GM18909 (cell line): ENCODE results near the gene KIR3DL1.
"Not testable (repeated sequence)": the region's sequence is repeated elsewhere in the genome, so short reads cannot be mapped to it uniquely, and the experiment has no call there.

Experiments
- ATAC-seq: cut with Tn5 transposase; IDR thresholded peaks from one replicate; pipeline ENCODE4 v1.9.1; 2021; ENCODE audit warnings: mild to moderate bottlenecking; ENCODE audit not compliant: unreplicated experiment, poor library complexity

KIR3DL1 gene

GRCh38 chr19:54806516-54806838 is 9.8 kb upstream of the KIR3DL1 start:
- ATAC-seq = no peak

GRCh38 chr19:54814571-54814970 is 1.7 kb upstream of the KIR3DL1 start:
- not testable (repeated sequence) for ATAC-seq

DNA sequence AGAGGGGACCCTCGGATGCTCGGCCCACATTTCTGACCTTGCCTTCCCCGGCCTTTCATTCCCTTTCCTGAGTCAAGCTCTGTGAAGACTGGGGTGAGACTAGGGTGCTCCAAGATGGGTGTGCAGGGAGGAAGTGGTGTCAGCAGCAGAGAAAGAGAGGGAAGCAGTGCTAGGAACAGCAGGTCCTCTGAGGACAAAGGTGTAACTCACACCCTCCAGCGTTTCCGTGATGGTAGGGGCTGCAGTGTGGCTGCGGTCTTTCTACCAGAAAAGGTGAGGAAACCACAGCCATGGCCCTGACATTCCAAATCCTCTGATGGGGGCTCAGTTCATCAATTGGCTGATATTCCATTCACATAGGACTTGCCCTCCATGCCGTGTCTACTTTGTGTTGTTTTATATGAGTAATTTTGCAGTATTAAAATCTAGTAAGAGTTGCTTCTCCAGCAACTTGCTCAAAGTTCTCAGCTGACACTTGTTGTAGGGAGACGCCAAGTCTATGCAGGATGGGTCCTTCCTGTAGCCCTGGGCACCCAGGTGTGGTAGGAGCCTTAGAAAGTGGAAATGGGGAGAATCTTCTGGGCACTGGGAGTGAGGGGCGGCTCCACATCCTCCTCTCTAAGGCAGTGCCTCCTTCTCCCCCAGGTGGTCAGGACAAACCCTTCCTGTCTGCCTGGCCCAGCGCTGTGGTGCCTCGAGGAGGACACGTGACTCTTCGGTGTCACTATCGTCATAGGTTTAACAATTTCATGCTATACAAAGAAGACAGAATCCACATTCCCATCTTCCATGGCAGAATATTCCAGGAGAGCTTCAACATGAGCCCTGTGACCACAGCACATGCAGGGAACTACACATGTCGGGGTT is 1.6 kb downstream of the KIR3DL1 start:
- no peak for ATAC-seq

GRCh38 chr19:54824416-54824815 is 8.1 kb downstream of the KIR3DL1 start:
- ATAC-seq = not testable (repeated sequence)

- not testable (repeated sequence) for ATAC-seq
Measured at GRCh38 chr19:54825326-54825725, 9.1 kb downstream of the KIR3DL1 start.

GRCh38 chr19:54828064-54828463 is 11.8 kb downstream of the KIR3DL1 start:
- not testable (repeated sequence) for ATAC-seq

GRCh38 chr19:54832496-54832895 is 16.2 kb downstream of the KIR3DL1 start, which contains the start of gene KIR2DS4:
Gene KIR2DS4, plus strand, starts transcription at chr19:54832676.
- ATAC-seq = not testable (repeated sequence)

DNA sequence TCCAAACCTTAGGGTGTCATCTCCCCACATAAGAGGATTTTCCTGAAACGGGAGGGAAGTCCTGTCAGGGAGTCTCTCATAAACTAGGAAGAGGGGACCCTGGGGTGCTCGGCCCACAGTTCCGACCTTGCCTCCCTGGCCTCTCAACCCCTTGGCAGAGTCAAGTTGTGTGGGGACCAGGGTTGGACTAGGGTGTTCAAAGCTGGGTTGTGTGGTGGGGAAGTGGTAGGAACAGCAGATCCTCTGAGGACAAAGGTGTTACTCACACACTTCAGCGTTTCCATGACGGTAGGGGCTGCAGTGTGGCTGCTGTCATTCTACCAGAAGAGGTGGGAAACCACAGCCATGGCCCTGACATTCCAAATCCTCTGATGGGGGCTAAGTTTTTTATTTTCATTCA is 18.9 kb downstream of the KIR3DL1 start:
- ATAC-seq = not testable (repeated sequence)

GRCh38 chr19:54837522-54837921 is 21.3 kb downstream of the KIR3DL1 start:
- ATAC-seq = not testable (repeated sequence)

GRCh38 chr19:54843171-54843570 is 26.9 kb downstream of the KIR3DL1 start:
- ATAC-seq = not testable (repeated sequence)

GRCh38 chr19:54850061-54850640 is 33.9 kb downstream of the KIR3DL1 start, which contains the start of gene KIR3DL2:
Gene KIR3DL2, plus strand, starts transcription at chr19:54850443. Its CDS starts 33 bp downstream, at chr19:54850476.
- ATAC-seq = not testable (repeated sequence)

GRCh38 chr19:54850930-54851329 is 34.7 kb downstream of the KIR3DL1 start:
- no peak for ATAC-seq

- no peak for ATAC-seq
Measured at GRCh38 chr19:54851353-54851752, 35.1 kb downstream of the KIR3DL1 start.

GRCh38 chr19:54855241-54855640 is 39.0 kb downstream of the KIR3DL1 start:
- ATAC-seq = not testable (repeated sequence)

DNA sequence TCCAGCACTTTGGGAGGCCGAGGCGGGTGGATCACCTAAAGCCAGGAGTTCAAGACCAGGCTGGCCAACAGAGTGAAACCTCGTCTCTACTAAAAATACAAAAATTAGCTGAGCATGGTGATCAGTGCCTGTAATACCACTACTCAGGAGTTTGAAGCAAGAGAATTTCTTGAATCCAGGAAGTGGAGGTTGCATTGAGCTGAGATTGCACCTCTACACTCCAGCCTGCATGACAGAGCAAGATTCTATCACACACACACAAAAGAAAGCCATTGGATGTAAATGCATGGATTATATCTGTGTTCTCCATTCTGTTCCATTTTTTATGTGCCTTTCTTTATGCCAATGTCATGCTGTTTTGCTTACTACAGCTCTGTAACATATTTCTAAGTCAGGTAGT is 42.2 kb downstream of the KIR3DL1 start:
- ATAC-seq = not testable (repeated sequence)

GRCh38 chr19:54859421-54859820 is 43.2 kb downstream of the KIR3DL1 start:
- not testable (repeated sequence) for ATAC-seq

DNA sequence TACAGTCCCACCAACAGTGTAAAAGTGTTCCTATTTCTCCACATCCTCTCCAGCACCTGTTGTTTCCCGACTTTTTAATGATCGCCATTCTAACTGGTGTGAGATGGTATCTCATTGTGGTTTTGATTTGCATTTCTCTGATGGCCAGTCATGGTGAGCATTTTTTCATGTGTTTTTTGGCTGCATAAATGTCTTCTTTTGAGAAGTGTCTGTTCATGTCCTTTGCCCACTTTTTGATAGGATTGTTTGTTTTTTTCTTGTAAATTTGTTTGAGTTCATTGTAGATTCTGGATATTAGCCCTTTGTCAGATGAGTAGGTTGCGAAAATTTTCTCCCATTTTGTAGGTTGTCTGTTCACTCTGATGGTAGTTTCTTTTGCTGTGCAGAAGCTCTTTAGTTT is 47.2 kb downstream of the KIR3DL1 start:
- ATAC-seq = not testable (repeated sequence)

GRCh38 chr19:54871696-54872095 is 55.4 kb downstream of the KIR3DL1 start:
- no peak for ATAC-seq

DNA sequence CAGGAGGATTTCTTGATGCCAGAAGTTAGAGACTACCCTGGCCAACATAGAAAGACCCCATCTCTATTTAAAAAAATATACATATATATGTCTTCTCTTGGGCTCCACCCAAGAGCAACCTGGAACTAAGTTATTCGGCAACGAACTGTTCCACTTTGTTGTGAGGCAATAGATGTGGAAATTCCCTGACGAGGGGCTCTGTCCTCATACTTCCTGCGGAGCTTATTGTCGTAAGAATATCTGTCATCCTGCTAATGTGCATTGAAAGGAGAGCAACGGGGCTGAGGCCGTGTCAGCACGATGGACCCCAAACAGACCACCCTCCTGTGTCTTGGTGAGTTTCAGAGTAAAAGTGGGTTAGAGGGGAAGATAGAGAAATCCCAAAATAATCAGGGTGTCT is 57.7 kb downstream of the KIR3DL1 start, which contains the start of gene FCAR:
FCAR (plus strand) TSS at position 246 of the 400 bp plus-strand sequence; CDS start at position 301, 55 bp downstream.
- ATAC-seq = no peak

- ATAC-seq = no peak
Measured at GRCh38 chr19:54875506-54875905, 59.2 kb downstream of the KIR3DL1 start.

- no peak for ATAC-seq
Measured at GRCh38 chr19:54877471-54877870, 61.2 kb downstream of the KIR3DL1 start.
